Spleen (tissue), 11 donors: ENCODE data around the gene LRFN5. TPM values are rescaled to one million over a fixed set of nuclear protein-coding genes. Genes with fewer than 3 reads are reported as not detected.
"Not testable (repeated sequence)": the region's sequence is repeated elsewhere in the genome, so short reads cannot be mapped to it uniquely, and the experiment has no call there.

Experiments
- DNase-seq: peaks from one replicate; pipeline ENCODE4 v3.0.0-alpha.2; 2020
- H3K27ac ChIP-seq, 8 donors: fragments of 200-600 bp; sonication (generic) in 7 of 8; 1 replicate in 4 of 8; 2 replicates in 4 of 8; pipeline versions ENCODE4 v1.5.0 to v1.8.0; 2016 to 2021; ENCODE audit warnings: inconsistent platforms in 4 of 8, mild to moderate bottlenecking in 4 of 8, moderate library complexity in 1 of 8
- H3K27me3 ChIP-seq, 7 donors: fragments of 200-600 bp; sonication (generic) in 6 of 7; replicated peaks in 1 of 7; 1 replicate in 4 of 7; 2 replicates in 3 of 7; pipeline versions ENCODE4 v1.5.0 to v1.8.0; 2016 to 2021; ENCODE audit warnings: inconsistent platforms in 3 of 7, mild to moderate bottlenecking in 1 of 7
- H3K36me3 ChIP-seq, 6 donors: fragments of 200-600 bp; sonication (generic) in 5 of 6; 1 replicate in 4 of 6; 2 replicates in 2 of 6; pipeline versions ENCODE4 v1.5.0 to v1.8.0; 2016 to 2021; ENCODE audit warnings: inconsistent platforms in 2 of 6
- H3K4me1 ChIP-seq, 6 donors: fragments of 200-600 bp; sonication (generic) in 5 of 6; 1 replicate in 3 of 6; 2 replicates in 3 of 6; pipeline versions ENCODE4 v1.5.0 to v1.8.0; 2016 to 2021; ENCODE audit warnings: inconsistent platforms in 3 of 6
- H3K4me3 ChIP-seq, 8 donors: fragments of 200-600 bp; sonication (generic) in 7 of 8; 1 replicate in 4 of 8; 2 replicates in 4 of 8; pipeline versions ENCODE4 v1.5.0 to v1.8.0; 2016 to 2021; ENCODE audit warnings: inconsistent platforms in 4 of 8, mild to moderate bottlenecking in 4 of 8, moderate library complexity in 2 of 8
- H3K9me3 ChIP-seq, 8 donors: fragments of 200-600 bp; sonication (generic) in 7 of 8; 1 replicate in 4 of 8; 2 replicates in 4 of 8; pipeline versions ENCODE4 v1.5.0 to v1.8.0; 2016 to 2021; ENCODE audit warnings: inconsistent platforms in 4 of 8
- CTCF ChIP-seq, 11 experiments: fragments of 200-600 bp in 7 of 11; fragments of 450-650 bp in 4 of 11; sonication (generic) in 4 of 11; IDR thresholded peaks in 8 of 11; conservative IDR thresholded peaks in 3 of 11; 1 replicate in 7 of 11; 2 replicates in 4 of 11; pipeline versions ENCODE4 v1.4.0 to v1.8.0; 2016 to 2021; ENCODE audit warnings: antibody characterized with exemption in 11 of 11, inconsistent platforms in 4 of 11, mild to moderate bottlenecking in 1 of 11
- POLR2A ChIP-seq, 3 donors: fragments of 450-650 bp; IDR thresholded peaks; one replicate each; pipeline ENCODE4 v1.5.1; 2017; ENCODE audit warnings: antibody characterized with exemption in 3 of 3, mild to moderate bottlenecking in 1 of 3
- POLR2AphosphoS5 ChIP-seq, 3 donors: sonication (generic); formaldehyde crosslinking; IDR thresholded peaks; one replicate each; pipeline ENCODE4 v1.5.1; 2017; ENCODE audit warnings: antibody characterized with exemption in 3 of 3
- WGBS, 5 donors: extraction: QIAGEN DNeasy Blood & Tissue Kit in 3 of 5; methylation state at CpG; one replicate each; pipeline versions ENCODE4 v1.1.5 to v1.1.7; 2013 to 2018; 5-methylcytosine and 5-hydroxymethylcytosine counted together
- intact Hi-C: fragments of 100-400 bp; cut with DNase I; formaldehyde crosslinking; loops from one replicate; pipeline ENCODE4 v1.15.0; 2023; ENCODE audit warnings: low total_unique reads
- polyA plus RNA-seq, 3 donors: library from polyadenylated mRNA; stranded (reverse); fragments of 200-250 nt; gene quantifications; one replicate each; pipeline ENCODE4 v1.2.1, GENCODE V29; 2013
- total RNA-seq, 7 donors: library from RNA; depleted of rRNA in 3 of 7; stranded (reverse); fragments of >200 nt in 3 of 7; fragmentation: NEBNext Ultra II Directional in 4 of 7; extraction: Animal tissue kit (Norgen Biotek cat#: 25700) in 4 of 7; gene quantifications; one replicate each; pipeline versions ENCODE4 v1.1.0 to v1.2.1, GENCODE V29; 2016 to 2021
- donor health status: healthy with polysubstance abuse.
- donor health status: DM: no; HTN: no; CAD: no; lungs with moderate emphysema.
- donor health status: DM: no; HTN: no; CAD: no.
- donor health status: Bipolar disorder and iron deficiency.
- donor health status: healthy.
- donor health status: DM: no; HTN: no; CAD: no.
- donor health status: DM: yes; HTN: yes; CAD: no.

The LRFN5 gene
- total and polyA plus RNA-seq, 10 donors: 0.08 to 3.0 (median 1.4) TPM

GRCh38 chr14:41663473-41663850 lies 56.8 kb downstream of the LRFN5 start:
- Histone ChIP-seq H3K27ac (no peak overlapping the region), H3K4me1 (no peaks in the 10 kb centered on the region), H3K36me3 (no peaks in the 10 kb centered on the region), H3K9me3 (peaks cover 0 to 7% (median 0%) of the 10 kb centered on the region in 8 donors), H3K27me3 (no peaks in the 10 kb centered on the region), H3K4me3 (no peak overlapping the region)
- DNase-seq: no peak
- WGBS, 5 donors: 70 to 86% (median 78%) methylated on average over 2 of the region's 2 CpGs
- intact Hi-C loops: no loop called here
- TF ChIP-seq POLR2A (IDR thresholded peaks at IDR 0.05) (no peak), POLR2AphosphoS5 (IDR thresholded peaks at IDR 0.05) (no peak), CTCF (IDR thresholded peaks at IDR 0.05 in 8 of 11, conservative IDR thresholded peaks at IDR 0.05 in 3 of 11) (no peak)

GRCh38 chr14:41666301-41666700 lies 59.6 kb downstream of the LRFN5 start:
- H3K9me3 ChIP-seq: no peaks in the 10 kb centered on the region
- 41 to 62% (median 57%) methylated on average over 2 of the region's 2 CpGs for WGBS, 5 donors
- TF ChIP-seq POLR2A (IDR thresholded peaks at IDR 0.05): no peak
- no peak for TF ChIP-seq CTCF (IDR thresholded peaks at IDR 0.05 in 8 of 11, conservative IDR thresholded peaks at IDR 0.05 in 3 of 11)
- intact Hi-C loops: no loop called here
- H3K27me3 ChIP-seq: no peaks in the 10 kb centered on the region
- no peaks in the 10 kb centered on the region for H3K4me1 ChIP-seq
- no peak overlapping the region for H3K4me3 ChIP-seq
- DNase-seq: no peak
- no peak overlapping the region for H3K27ac ChIP-seq
- H3K36me3 ChIP-seq: no peaks in the 10 kb centered on the region

- no peak overlapping the region for H3K27ac ChIP-seq
- H3K4me1 ChIP-seq: no peaks in the 10 kb centered on the region
- DNase-seq: no peak
- no peak overlapping the region for H3K4me3 ChIP-seq
- H3K27me3 ChIP-seq: no peaks in the 10 kb centered on the region
- intact Hi-C loops: no loop called here
- H3K9me3 ChIP-seq: no peaks in the 10 kb centered on the region
- TF ChIP-seq CTCF (IDR thresholded peaks at IDR 0.05 in 8 of 11, conservative IDR thresholded peaks at IDR 0.05 in 3 of 11) (no peak), POLR2A (IDR thresholded peaks at IDR 0.05) (no peak), POLR2AphosphoS5 (IDR thresholded peaks at IDR 0.05) (no peak)
- WGBS, 5 donors: 68 to 83% (median 73%) methylated on average over 1 of the region's 1 CpG
- H3K36me3 ChIP-seq: no peaks in the 10 kb centered on the region
Observed at GRCh38 chr14:41668356-41668755, 61.7 kb downstream of the LRFN5 start.

- DNase-seq, intact Hi-C loops, H3K27ac ChIP-seq, H3K27me3 ChIP-seq, H3K36me3 ChIP-seq, H3K4me3 ChIP-seq, H3K4me1 ChIP-seq: not testable (repeated sequence)
- WGBS, 5 donors: 80 to 100% (median 96%) methylated on average over 2 to 24 of the region's 24 CpGs
- H3K9me3 ChIP-seq: peaks cover 0 to 25% (median 0%) of the 10 kb centered on the region in 8 donors
Observed at GRCh38 chr14:41673601-41674000, 66.9 kb downstream of the LRFN5 start.

- peaks cover 0 to 25% (median 0%) of the 10 kb centered on the region in 8 donors for H3K9me3 ChIP-seq
- WGBS, 5 donors: 92 to 100% (median 97%) methylated on average over 16 to 37 of the region's 37 CpGs
- H3K27ac ChIP-seq, H3K36me3 ChIP-seq, DNase-seq, H3K27me3 ChIP-seq, H3K4me1 ChIP-seq, intact Hi-C loops, H3K4me3 ChIP-seq: not testable (repeated sequence)
Observed at GRCh38 chr14:41674511-41674971, 67.9 kb downstream of the LRFN5 start.
